GM10248 (cell line): Measurements from ENCODE around the gene HPSE2.
A peak's percentile ranks its signal among the peaks of the same experiment; 100 is the strongest.

Experiments used
- CTCF ChIA-PET: fragments of 300-600 bp; sonication (Branson Sonifier 250); formaldehyde crosslinking; extraction: SDS; loops from one replicate; lab custom pipeline; 2021; ENCODE audit warnings: antibody characterized with exemption; lab: Yijun Ruan, JAX
- POLR2A ChIA-PET: fragments of 350-650 bp; sonication (Branson Sonifier 250); formaldehyde crosslinking; extraction: SDS; loops from one replicate; lab custom pipeline; 2020; ENCODE audit warnings: antibody characterized with exemption; lab: Yijun Ruan, JAX
- DNase-seq: peaks from one replicate; pipeline ENCODE4 v3.0.0; 2012; ENCODE audit errors: extremely low spot score
- TF ChIP-seq, protein P1 (sequence below): IDR thresholded peaks from 2 replicates; pipeline ENCODE4 v1.5.1; 2012; ENCODE audit warnings: mild to moderate bottlenecking, low read depth; ENCODE audit errors: extremely low read depth, missing control alignments, control extremely low read depth

Gene HPSE2

GRCh38 chr10:98416606-98417388 lies 818.9 kb downstream of the HPSE2 start:
- DNase-seq: no peak
- POLR2A ChIA-PET: no interaction called here
- TF ChIP-seq, protein P1, sequence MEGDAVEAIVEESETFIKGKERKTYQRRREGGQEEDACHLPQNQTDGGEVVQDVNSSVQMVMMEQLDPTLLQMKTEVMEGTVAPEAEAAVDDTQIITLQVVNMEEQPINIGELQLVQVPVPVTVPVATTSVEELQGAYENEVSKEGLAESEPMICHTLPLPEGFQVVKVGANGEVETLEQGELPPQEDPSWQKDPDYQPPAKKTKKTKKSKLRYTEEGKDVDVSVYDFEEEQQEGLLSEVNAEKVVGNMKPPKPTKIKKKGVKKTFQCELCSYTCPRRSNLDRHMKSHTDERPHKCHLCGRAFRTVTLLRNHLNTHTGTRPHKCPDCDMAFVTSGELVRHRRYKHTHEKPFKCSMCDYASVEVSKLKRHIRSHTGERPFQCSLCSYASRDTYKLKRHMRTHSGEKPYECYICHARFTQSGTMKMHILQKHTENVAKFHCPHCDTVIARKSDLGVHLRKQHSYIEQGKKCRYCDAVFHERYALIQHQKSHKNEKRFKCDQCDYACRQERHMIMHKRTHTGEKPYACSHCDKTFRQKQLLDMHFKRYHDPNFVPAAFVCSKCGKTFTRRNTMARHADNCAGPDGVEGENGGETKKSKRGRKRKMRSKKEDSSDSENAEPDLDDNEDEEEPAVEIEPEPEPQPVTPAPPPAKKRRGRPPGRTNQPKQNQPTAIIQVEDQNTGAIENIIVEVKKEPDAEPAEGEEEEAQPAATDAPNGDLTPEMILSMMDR: no peak
- CTCF ChIA-PET: interaction anchor here (2.4 kb wide), 1 partner anchor 9 kb away, joined by 5 read pairs; no protein-coding TSS in a partner anchor

DNA sequence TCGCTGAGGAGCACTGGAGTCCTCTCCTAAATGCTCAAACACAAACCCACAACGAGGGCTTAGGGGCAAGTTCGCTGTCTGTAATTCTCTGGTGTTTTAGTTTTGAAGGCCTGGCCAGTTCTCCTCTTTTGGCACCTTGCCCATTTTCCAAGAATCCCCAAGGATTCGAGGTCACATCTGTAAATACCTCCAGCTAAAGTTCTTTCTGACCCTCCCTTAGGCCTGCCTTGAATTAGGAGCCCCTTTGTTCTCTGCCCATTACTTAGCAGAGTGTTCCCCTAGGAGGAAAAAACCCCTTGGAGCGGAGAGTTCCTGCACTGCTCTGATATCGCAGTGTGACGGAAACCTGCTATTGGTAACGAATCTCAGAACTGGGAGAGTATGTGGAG lies 819.9 kb downstream of the HPSE2 start:
- TF ChIP-seq, protein P1: no peak
- POLR2A ChIA-PET: no interaction called here
- CTCF ChIA-PET: interaction anchor here (1.2 to 2.4 kb wide), 2 partner anchors 10 to 20 kb away, joined by 3 to 5 read pairs; no protein-coding TSS in a partner anchor
- DNase-seq: no peak

- ChIA-PET POLR2A (no interaction called here), CTCF (interaction anchor here (1.2 to 11.9 kb wide), 2 partner anchors 10 to 21 kb away, joined by 3 to 98 read pairs; no protein-coding TSS in a partner anchor)
- DNase-seq: peak; percentile 56
These were observed 820.5 kb downstream of the HPSE2 start, which contains the start of gene PYROXD2 for GRCh38 chr10:98414932-98415730. TSS of gene PYROXD2 (minus strand) at chr10:98415182. CDS start at chr10:98415135, 47 bp downstream.

GRCh38 chr10:98414578-98414931 lies 821.1 kb downstream of the HPSE2 start:
- ChIA-PET CTCF (interaction anchor here (1.2 to 11.9 kb wide), 2 partner anchors 11 to 21 kb away, joined by 3 to 98 read pairs; no protein-coding TSS in a partner anchor), POLR2A (no interaction called here)
- TF ChIP-seq, protein P1: no peak
- no peak for DNase-seq

More at GRCh38 chr10:98414932-98415730, 820.5 kb downstream of the HPSE2 start, which contains the start of gene PYROXD2:
- TF ChIP-seq, protein P1: no peak

- ChIA-PET POLR2A (no interaction called here), CTCF (interaction anchor here (0.9 to 11.9 kb wide), 4 partner anchors 13 to 56 kb away, joined by 3 to 98 read pairs (median 6); no protein-coding TSS in a partner anchor)
- TF ChIP-seq, protein P1: no peak
- DNase-seq: no peak
These were observed 823.9 kb downstream of the HPSE2 start for GRCh38 chr10:98411768-98412167.

GRCh38 chr10:98411166-98411565 lies 824.5 kb downstream of the HPSE2 start:
- ChIA-PET CTCF (interaction anchor here (1.1 to 11.9 kb wide), 4 partner anchors 12 to 835 kb away, joined by 3 to 98 read pairs (median 6); no protein-coding TSS in a partner anchor), POLR2A (no interaction called here)
- no peak for DNase-seq
- TF ChIP-seq, protein P1: no peak
